SK-N-SH (cell line): ENCODE results near the gene NAALADL2. TPM values are rescaled to one million over a fixed set of nuclear protein-coding genes. Genes with fewer than 3 reads are reported as not detected.
"Not testable (repeated sequence)": the region's sequence is repeated elsewhere in the genome, so short reads cannot be mapped to it uniquely, and the experiment has no call there.

Experiments
- CTCF ChIA-PET: fragments of 300-600, 350-600 bp; formaldehyde crosslinking; extraction: SDS; loops from one replicate; lab custom pipeline; 2021; lab: Yijun Ruan, JAX
- POLR2A ChIA-PET: fragments of 350-600 bp; sonication (Branson Sonifier 250); formaldehyde crosslinking; extraction: SDS; loops from one replicate; lab custom pipeline; 2020; ENCODE audit warnings: antibody characterized with exemption, inconsistent platforms; lab: Yijun Ruan, JAX
- DNase-seq: peaks from one replicate; pipeline ENCODE4 v3.0.0; 2012
- H2AFZ ChIP-seq: fragments of 200-600 bp; sonication (generic); 2 replicates; pipeline ENCODE4 v1.8.1; 2016; ENCODE audit warnings: antibody characterized with exemption, mild to moderate bottlenecking, low read depth
- H3F3A ChIP-seq: fragments of 200-600 bp; sonication (generic); replicated peaks from 2 replicates; pipeline ENCODE3; 2016; ENCODE audit warnings: antibody characterized with exemption, mild to moderate bottlenecking; ENCODE audit not compliant: insufficient read depth
- H3K27ac ChIP-seq, 2 experiments: fragments of 200-500 bp in 1 of 2; fragments of 200-600 bp in 1 of 2; sonication (Bioruptor generic) in 1 of 2; sonication (generic), shearing (Covaris generic) in 1 of 2; 2 replicates each; pipeline versions ENCODE4 v1.5.1 to v1.6.1; 2014 to 2016; ENCODE audit warnings: low read depth in 2 of 2, inconsistent platforms in 1 of 2, low read length in 1 of 2, mild to moderate bottlenecking in 1 of 2, mixed read lengths in 1 of 2
- H3K27me3 ChIP-seq: fragments of 200-600 bp; sonication (generic), shearing (Covaris generic); 2 replicates; pipeline ENCODE4 v1.6.1; 2016; ENCODE audit warnings: mixed run types; ENCODE audit not compliant: insufficient read depth
- H3K36me3 ChIP-seq, 2 experiments: fragments of 200-500 bp in 1 of 2; fragments of 200-600 bp in 1 of 2; sonication (Bioruptor generic) in 1 of 2; sonication (generic) in 1 of 2; replicated peaks in 1 of 2; 2 replicates each; pipeline versions ENCODE3 to v1.5.1; 2014 to 2016; ENCODE audit warnings: low read length in 1 of 2, mild to moderate bottlenecking in 1 of 2; ENCODE audit not compliant: insufficient read depth in 2 of 2, control insufficient read depth in 1 of 2
- H3K4me1 ChIP-seq, 2 experiments: fragments of 200-500 bp in 1 of 2; fragments of 200-600 bp in 1 of 2; sonication (Bioruptor generic) in 1 of 2; sonication (generic), shearing (Covaris generic) in 1 of 2; 2 replicates each; pipeline versions ENCODE4 v1.5.1 to v1.6.1; 2014 to 2016; ENCODE audit warnings: low read depth in 1 of 2, low read length in 1 of 2, mixed run types in 1 of 2; ENCODE audit not compliant: insufficient read depth in 2 of 2, control insufficient read depth in 1 of 2
- H3K4me2 ChIP-seq: fragments of 200-600 bp; sonication (generic), shearing (Covaris generic); 2 replicates; pipeline ENCODE4 v1.6.1; 2017; ENCODE audit warnings: mixed run types
- H3K4me3 ChIP-seq, 2 experiments: fragments of 200-500 bp in 1 of 2; fragments of 200-600 bp in 1 of 2; sonication (Bioruptor generic) in 1 of 2; sonication (generic), shearing (Covaris generic) in 1 of 2; 2 replicates each; pipeline versions ENCODE4 v1.5.1 to v1.8.1; 2014 to 2016; ENCODE audit warnings: low read depth in 2 of 2, inconsistent platforms in 1 of 2, low read length in 1 of 2, mild to moderate bottlenecking in 1 of 2, mixed read lengths in 1 of 2, moderate library complexity in 1 of 2
- H3K79me2 ChIP-seq: fragments of 200-600 bp; sonication (generic); 2 replicates; pipeline ENCODE4 v1.8.1; 2017; ENCODE audit warnings: mild to moderate bottlenecking; ENCODE audit not compliant: insufficient read depth
- H3K9ac ChIP-seq: fragments of 200-600 bp; sonication (generic); 2 replicates; pipeline ENCODE4 v1.6.1; 2017; ENCODE audit warnings: mixed run types
- H3K9me2 ChIP-seq: fragments of 200-600 bp; sonication (generic); 2 replicates; pipeline ENCODE4 v1.6.1; 2017; ENCODE audit warnings: mixed run types
- H3K9me3 ChIP-seq: fragments of 200-600 bp; sonication (generic); 2 replicates; pipeline ENCODE4 v1.6.1; 2017; ENCODE audit warnings: mixed run types, mild to moderate bottlenecking, moderate library complexity
- H4K20me1 ChIP-seq: fragments of 200-600 bp; sonication (generic); 2 replicates; pipeline ENCODE4 v1.6.1; 2017; ENCODE audit warnings: mild to moderate bottlenecking, mixed run types; ENCODE audit not compliant: insufficient read depth
- ELF1 ChIP-seq: IDR thresholded peaks from 2 replicates; pipeline ENCODE4 v1.4.0; 2012
- IRF3 ChIP-seq: fragments of 150-350 bp; IDR thresholded peaks from 2 replicates; pipeline ENCODE4 v1.6.1; 2016; ENCODE audit warnings: mild to moderate bottlenecking, low read depth, low read length
- JUND ChIP-seq: IDR thresholded peaks from 2 replicates; pipeline ENCODE4 v1.4.0; 2012
- MEF2A ChIP-seq: IDR thresholded peaks from 2 replicates; pipeline ENCODE4 v1.4.0; 2012; ENCODE audit warnings: low read depth, borderline replicate concordance
- NFIC ChIP-seq: IDR thresholded peaks from 2 replicates; pipeline ENCODE4 v1.4.0; 2012; ENCODE audit warnings: borderline replicate concordance
- RCOR1 ChIP-seq: fragments of 150-350 bp; IDR thresholded peaks from 2 replicates; pipeline ENCODE4 v1.6.1; 2017; ENCODE audit warnings: antibody characterized with exemption, low read length
- RXRA ChIP-seq: IDR thresholded peaks from 2 replicates; pipeline ENCODE4 v1.4.0; 2012; ENCODE audit warnings: low read depth, mild to moderate bottlenecking, borderline replicate concordance
- TAF1 ChIP-seq: IDR thresholded peaks from 2 replicates; pipeline ENCODE4 v1.6.1; 2012; ENCODE audit warnings: low read depth, mild to moderate bottlenecking, low read length, moderate library complexity, borderline replicate concordance
- USF1 ChIP-seq: IDR thresholded peaks from 2 replicates; pipeline ENCODE4 v1.4.0; 2012; ENCODE audit warnings: low read depth, borderline replicate concordance
- YY1 ChIP-seq: IDR thresholded peaks from 2 replicates; pipeline ENCODE4 v1.4.0; 2012; ENCODE audit warnings: low read depth, mild to moderate bottlenecking
- ZBTB33 ChIP-seq: IDR thresholded peaks from 2 replicates; pipeline ENCODE4 v1.4.0; 2012; ENCODE audit warnings: low read depth, borderline replicate concordance
- WGBS: methylation state at CpG from one replicate; pipeline ENCODE4 v1.1.6; 2017; ENCODE audit warnings: low lambda C conversion rate; 5-methylcytosine and 5-hydroxymethylcytosine counted together
- polyA plus RNA-seq, 3 experiments: library from polyadenylated mRNA; depleted of rRNA; stranded (reverse); fragments of >200 nt; gene quantifications; 2 replicates each; pipeline ENCODE4 v1.2.3, GENCODE V29; 2012

Gene NAALADL2
- polyA plus RNA-seq, 1 of the 3 experiments (the other 2 are of a cell fraction) = 1.2 TPM

- Histone ChIP-seq H3K4me1 (no peaks in the 10 kb centered on the region), H3K4me2 (no peak overlapping the region), H3K27me3 (no peaks in the 10 kb centered on the region), H3K9me2 (no peaks in the 10 kb centered on the region), H3K79me2 (no peaks in the 10 kb centered on the region), H2AFZ (no peak overlapping the region), H3K27ac (no peak overlapping the region), H3K4me3 (no peak overlapping the region), H4K20me1 (no peaks in the 10 kb centered on the region)
- ChIA-PET POLR2A (no interaction called here), CTCF (no interaction called here)
- no peak for DNase-seq
- TF ChIP-seq IRF3 (no peak), USF1 (no peak), JUND (no peak), ZBTB33 (no peak), NFIC (no peak), RXRA (no peak), TAF1 (no peak), RCOR1 (no peak), ELF1 (no peak), MEF2A (no peak), YY1 (no peak)
- TF ChIP-seq, all 33 proteins: peak for 0
- Histone ChIP-seq H3F3A (no peaks in the 10 kb centered on the region), H3K9ac (no peak overlapping the region), H3K9me3 (no peaks in the 10 kb centered on the region), H3K36me3 (no peaks in the 10 kb centered on the region)
- 95% methylated on average over 1 of the region's 1 CpG for whole genome bisulfite sequencing
Measured at GRCh38 chr3:175778994-175779393, 919.9 kb downstream of the NAALADL2 start.

- H3K9ac ChIP-seq, H2AFZ ChIP-seq, H3K27me3 ChIP-seq, DNase-seq, H3K4me2 ChIP-seq, H4K20me1 ChIP-seq, H3K4me1 ChIP-seq, H3K9me3 ChIP-seq, H3K27ac ChIP-seq, CTCF ChIA-PET, POLR2A ChIA-PET, H3K79me2 ChIP-seq, H3K4me3 ChIP-seq, H3K9me2 ChIP-seq, H3K36me3 ChIP-seq, H3F3A ChIP-seq: not testable (repeated sequence)
- WGBS = no CpG with 5 or more reads among the region's 16 CpGs
Measured at GRCh38 chr3:175787109-175787508, 928.0 kb downstream of the NAALADL2 start.
